Cardiac muscle cell (in vitro differentiated cells and primary cell): ENCODE measurements around the gene EFHD1. TPM values are rescaled to one million over a fixed set of nuclear protein-coding genes. Genes with fewer than 3 reads are reported as not detected.

Experiments
- DNase-seq, 2 donors: peaks; one replicate each; pipeline versions ENCODE4 v3.0.0 to v3.0.0-alpha.2; 2010 to 2017; ENCODE audit warnings: low read depth in 1 of 2, low spot score in 1 of 2
- H3K27ac ChIP-seq: fragments of 200-600 bp; sonication (generic); 2 replicates; pipeline ENCODE4 v1.5.1; 2016
- H3K27me3 ChIP-seq: fragments of 200-600 bp; sonication (generic); 2 replicates; pipeline ENCODE4 v1.6.0; 2016; ENCODE audit warnings: control low read depth
- H3K36me3 ChIP-seq: fragments of 200-600 bp; sonication (generic); 2 replicates; pipeline ENCODE4 v1.5.1; 2016; ENCODE audit warnings: control low read depth
- H3K4me1 ChIP-seq: fragments of 200-600 bp; sonication (generic); 2 replicates; pipeline ENCODE4 v1.8.1; 2017; ENCODE audit warnings: low read depth, mild to moderate bottlenecking, mixed run types
- H3K4me3 ChIP-seq: fragments of 200-600 bp; sonication (generic); 2 replicates; pipeline ENCODE4 v1.5.1; 2016; ENCODE audit warnings: mild to moderate bottlenecking
- H3K9me3 ChIP-seq: fragments of 200-600 bp; sonication (generic); 2 replicates; pipeline ENCODE4 v1.5.1; 2017; ENCODE audit warnings: low read depth, mild to moderate bottlenecking, control low read depth
- CTCF ChIP-seq: IDR thresholded peaks from 2 replicates; pipeline ENCODE4 v1.5.1; 2012; ENCODE audit warnings: low read depth, mild to moderate bottlenecking, low read length
- polyA plus RNA-seq: library from polyadenylated mRNA; unstranded; fragments of >200 nt; fragmentation: Nextera tagmentation; extraction: Ambion mirVana; gene quantifications from 2 replicates; pipeline ENCODE4 v1.2.1, GENCODE V29; 2016
- total RNA-seq: library from RNA; depleted of rRNA; stranded (reverse); fragments of >200 nt; gene quantifications from 2 replicates; pipeline ENCODE4 v1.2.3, GENCODE V29; 2016

EFHD1 gene
- total and polyA plus RNA-seq, 2 experiments from 2014 or later, result 8.0 to 12.4 TPM

GRCh38 chr2:232610081-232610480, 23.3 kb upstream of the EFHD1 start:
- Histone ChIP-seq H3K27ac (no peak overlapping the region), H3K4me3 (no peak overlapping the region), H3K4me1 (no peaks in the 10 kb centered on the region), H3K9me3 (no peaks in the 10 kb centered on the region), H3K27me3 (no peaks in the 10 kb centered on the region), H3K36me3 (no peaks in the 10 kb centered on the region)
- TF ChIP-seq CTCF, result no peak
- DNase-seq, result no peak

- Histone ChIP-seq H3K9me3 (no peaks in the 10 kb centered on the region), H3K27me3 (no peaks in the 10 kb centered on the region), H3K4me3 (no peak overlapping the region), H3K36me3 (no peaks in the 10 kb centered on the region), H3K4me1 (no peaks in the 10 kb centered on the region), H3K27ac (no peak overlapping the region)
- DNase-seq, result no peak
- TF ChIP-seq CTCF, result no peak
Observed at GRCh38 chr2:232611061-232611460, 22.3 kb upstream of the EFHD1 start.

- H3K27ac ChIP-seq, result no peak overlapping the region
- H3K27me3 ChIP-seq, result no peaks in the 10 kb centered on the region
- DNase-seq, result peak; percentile 43 to 61
- peak; percentile 89 for TF ChIP-seq CTCF
- no peaks in the 10 kb centered on the region for H3K36me3 ChIP-seq
- H3K9me3 ChIP-seq, result no peaks in the 10 kb centered on the region
- H3K4me3 ChIP-seq, result no peak overlapping the region
- no peaks in the 10 kb centered on the region for H3K4me1 ChIP-seq
Observed at GRCh38 chr2:232611559-232612218, 21.7 kb upstream of the EFHD1 start.

- no peak for DNase-seq
- Histone ChIP-seq H3K27ac (no peak overlapping the region), H3K27me3 (no peaks in the 10 kb centered on the region), H3K4me3 (no peak overlapping the region), H3K4me1 (no peaks in the 10 kb centered on the region), H3K9me3 (no peaks in the 10 kb centered on the region), H3K36me3 (no peaks in the 10 kb centered on the region)
- no peak for TF ChIP-seq CTCF
Observed at GRCh38 chr2:232613538-232614134, 19.8 kb upstream of the EFHD1 start.

DNA sequence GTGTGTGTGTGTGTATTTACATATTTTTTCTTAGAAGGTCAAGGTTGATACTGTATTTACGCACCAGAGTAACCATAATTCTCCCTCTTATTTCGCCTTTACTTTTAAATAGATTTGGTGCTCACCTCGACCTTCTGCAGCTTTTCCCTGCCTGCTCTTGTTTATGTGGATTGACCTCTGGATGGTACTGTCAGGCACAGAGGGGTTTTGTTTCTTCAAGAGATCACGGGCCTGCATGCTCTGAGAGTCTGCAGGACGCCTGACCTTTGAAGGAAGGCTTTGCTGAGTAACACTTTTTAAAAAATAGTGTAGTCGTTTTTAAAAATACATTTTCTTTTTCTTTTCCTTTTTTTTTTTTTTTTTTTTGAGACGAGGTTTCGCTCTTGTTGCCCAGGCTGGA, 18.1 kb upstream of the EFHD1 start:
- DNase-seq, result no peak
- no peak overlapping the region for H3K27ac ChIP-seq
- H3K27me3 ChIP-seq, result no peaks in the 10 kb centered on the region
- no peaks in the 10 kb centered on the region for H3K4me1 ChIP-seq
- TF ChIP-seq CTCF, result no peak
- H3K4me3 ChIP-seq, result no peak overlapping the region
- no peaks in the 10 kb centered on the region for H3K36me3 ChIP-seq
- no peaks in the 10 kb centered on the region for H3K9me3 ChIP-seq
